ENCODE results near the gene MBTPS1.

The MBTPS1 gene

DNA sequence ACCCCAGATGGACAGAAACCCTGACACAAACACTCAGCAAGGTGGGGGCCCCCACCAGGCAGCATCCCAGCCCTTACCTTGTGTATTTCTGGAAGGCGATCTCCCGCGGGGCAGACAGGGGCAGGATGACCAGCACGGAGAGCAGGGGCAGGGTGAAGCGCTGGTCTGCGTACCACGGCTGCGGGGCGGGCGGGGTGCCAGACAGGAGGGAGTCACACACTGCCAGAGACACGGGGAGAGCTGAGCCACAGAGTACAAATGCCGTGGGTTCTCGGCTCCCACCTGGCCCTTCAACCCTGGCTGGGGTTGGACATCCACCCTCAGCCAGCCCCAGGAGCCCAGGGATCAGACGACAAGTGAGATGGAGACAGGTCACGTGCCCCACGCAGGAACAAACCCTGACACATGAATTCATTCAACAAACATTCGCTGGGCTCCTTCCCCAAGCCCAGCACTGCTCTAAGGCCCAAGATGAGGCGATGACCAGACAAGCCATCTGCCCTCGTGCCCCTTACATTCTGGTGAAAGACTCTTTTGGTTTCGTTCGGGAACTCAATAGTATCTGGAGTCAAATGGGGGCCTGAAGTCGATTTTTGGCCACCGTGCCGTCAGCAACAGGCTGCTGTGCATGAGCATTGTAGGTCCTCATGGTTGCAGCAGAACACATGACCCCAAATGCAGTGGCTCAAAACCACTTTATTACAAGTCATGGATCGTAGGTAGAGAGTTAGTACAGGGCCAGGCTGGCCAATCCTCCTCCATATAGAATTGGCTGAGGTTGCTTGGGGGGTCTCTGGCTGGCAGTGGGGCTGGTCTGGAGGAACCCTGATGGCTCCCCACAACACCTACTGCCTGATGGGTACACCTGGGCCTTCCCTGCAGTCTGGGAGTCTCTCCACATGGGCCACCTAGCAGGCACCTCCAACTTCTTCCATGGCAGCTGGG lies 83.2 kb downstream of the MBTPS1 start:
- DNase-seq: no peak

DNA sequence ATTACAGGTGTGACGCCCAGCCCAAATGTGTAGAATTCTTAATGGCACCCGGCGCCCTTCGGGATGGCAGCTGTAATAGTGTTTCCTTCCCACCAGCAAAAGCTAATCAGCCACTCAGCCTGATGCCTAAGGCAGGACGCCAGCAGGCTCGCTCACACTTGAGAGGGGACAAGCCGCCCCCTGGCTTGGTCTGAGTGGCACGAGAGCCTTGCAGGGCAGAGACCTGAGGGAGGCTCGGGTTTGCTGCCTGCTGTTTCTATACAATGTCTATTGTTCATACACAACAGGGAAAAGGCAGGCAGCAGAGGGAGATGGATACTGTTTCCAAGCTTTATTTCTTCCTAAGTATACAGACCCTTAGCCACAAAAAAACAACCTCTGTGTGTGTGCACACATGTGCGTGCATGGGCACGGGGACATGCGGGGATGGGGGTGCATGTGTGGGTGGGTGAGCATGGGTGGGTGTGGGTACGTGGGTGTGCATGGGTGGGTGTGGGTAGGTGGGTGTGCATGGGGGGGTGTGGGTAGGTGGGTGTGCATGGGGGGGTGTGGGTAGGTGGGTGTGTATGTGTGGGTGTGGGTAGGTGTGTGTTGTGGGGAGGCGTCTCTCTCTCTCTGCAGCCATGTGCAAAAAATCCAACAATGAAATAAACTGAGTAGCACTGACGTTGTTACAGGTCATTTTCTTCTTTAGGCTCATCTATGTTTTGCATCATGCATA lies 84.1 kb downstream of the MBTPS1 start:
- no peak for DNase-seq

DNA sequence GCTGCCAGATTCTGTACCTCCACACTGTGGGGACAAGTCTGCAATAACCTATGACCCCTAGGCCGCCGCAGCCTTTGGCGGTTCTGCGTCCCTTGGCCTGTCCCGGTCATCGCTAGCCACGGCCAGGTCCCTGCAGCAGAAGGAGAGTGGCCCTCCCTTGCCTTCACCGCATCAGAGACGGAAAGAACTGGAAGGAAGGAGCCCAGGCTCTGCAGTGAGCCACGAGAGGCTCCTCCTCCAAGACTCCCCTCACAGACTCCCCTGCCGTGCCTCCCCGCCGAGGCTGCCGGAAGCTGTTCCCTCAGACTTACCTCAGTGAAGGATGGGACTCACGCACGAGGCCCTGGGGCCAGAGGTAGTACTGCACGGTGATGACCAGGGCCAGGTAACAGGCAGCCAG lies 85.2 kb downstream of the MBTPS1 start:
- no peak for DNase-seq

DNA sequence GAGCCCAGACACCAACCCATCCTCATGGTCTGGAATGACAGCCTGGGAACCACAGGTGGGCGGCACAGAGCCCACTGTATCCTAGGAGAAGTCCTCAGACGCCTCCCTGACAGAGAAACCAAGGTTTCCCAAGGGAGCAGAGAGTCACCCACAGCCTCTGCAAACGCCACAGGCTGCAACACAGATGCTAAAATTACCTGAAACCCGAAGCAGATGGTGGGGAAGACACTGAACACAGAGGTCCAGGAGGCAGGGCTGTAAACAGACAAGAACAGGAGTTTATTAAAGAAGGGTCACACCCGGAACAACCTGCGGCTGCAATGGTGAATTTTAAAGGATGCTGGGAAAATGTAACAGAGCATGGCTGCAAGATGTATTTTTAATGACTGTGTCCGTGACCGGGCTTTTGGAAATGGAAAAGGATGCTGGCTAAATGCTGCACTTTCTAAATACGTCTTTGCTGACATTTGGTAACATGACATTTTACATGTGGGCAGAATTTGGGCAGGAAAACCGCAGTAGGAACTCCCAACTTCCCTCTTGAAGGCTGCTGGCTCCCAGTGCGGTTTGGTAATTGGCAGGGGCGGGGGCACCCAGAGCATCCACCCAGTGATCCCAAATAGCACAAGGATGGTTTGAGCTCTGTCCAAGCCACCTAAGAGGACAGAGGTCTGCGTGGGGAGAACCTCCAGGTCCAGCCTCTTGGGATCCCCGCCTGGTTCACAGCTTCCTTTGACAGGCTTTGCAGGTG lies 87.3 kb downstream of the MBTPS1 start:
- no peak for DNase-seq

DNA sequence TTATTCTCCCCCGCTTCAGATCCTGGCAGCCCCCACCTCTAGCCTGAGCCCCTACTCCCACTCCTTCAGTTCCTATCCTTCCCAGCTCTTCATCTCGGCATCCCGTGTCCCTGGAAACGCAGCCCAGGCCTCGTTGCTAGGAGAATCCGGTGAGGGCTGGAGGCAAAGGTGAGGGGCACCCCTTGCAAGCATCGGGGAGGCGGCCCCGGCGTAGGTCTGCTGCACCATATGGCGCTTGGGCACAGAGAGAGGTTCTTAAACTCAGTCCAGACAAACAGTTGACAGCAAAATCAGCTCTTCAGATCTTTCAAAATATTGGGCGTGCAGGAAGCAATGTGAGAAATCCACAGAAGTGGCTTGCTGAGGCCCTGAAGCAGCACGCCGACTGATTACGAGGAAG lies 89.1 kb downstream of the MBTPS1 start:
- DNase-seq: no peak

DNA sequence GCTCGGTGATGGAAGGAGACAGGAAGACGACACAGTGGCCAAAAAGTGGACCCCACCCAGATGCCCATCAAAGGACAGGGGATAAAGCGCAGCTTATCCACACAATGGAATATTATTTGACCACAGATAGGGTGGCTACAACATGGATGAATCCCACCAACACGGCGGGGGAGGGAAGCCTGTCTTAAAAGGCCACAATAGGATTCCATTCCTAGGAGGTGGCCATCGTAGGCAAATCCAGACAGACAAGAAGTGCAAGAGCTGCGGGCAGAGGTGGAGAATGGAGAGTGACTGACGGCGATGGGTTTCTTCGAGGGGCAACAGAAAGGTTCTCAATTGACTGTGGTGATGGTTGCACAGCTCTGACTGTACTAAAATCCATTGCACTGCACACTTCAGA lies 90.1 kb downstream of the MBTPS1 start:
- no peak for DNase-seq

DNA sequence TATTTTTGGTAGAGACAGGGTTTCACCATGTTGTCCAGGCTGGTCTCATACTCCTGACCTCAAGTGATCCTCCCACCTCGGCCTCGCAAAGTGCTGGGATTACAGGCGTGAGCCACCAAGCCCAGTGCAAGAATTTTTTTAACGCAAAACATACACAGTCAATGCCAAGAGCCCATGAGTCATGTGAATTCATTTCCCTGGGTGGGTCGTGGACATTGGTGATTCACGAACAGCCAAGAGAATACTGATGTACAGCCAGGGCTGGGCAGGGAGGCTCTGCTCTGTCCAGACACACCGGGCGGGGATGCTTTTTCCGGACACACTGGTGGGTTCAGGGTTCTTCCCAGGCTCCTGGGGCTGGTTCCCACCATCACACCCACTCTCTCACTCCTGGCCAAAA lies 91.9 kb downstream of the MBTPS1 start:
- DNase-seq: no peak

DNA sequence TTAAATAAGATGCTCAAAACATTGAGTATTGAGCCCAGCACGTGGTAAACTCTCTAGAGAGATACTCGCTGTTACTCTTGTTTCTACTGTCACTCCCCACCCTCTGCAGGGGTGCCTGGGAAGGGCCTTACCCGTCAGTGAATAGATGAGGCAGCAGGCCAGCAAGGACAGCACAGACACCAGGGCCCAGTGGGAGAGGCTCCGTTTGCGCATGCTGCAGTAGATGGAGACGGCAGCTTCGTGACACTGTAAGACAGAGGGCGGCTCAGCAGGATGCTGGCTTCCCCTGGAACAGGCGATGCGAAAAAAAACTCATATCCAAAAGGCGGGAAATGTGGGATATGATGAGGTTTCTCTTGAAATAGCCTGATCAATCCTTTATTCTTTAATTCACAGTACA lies 94.1 kb downstream of the MBTPS1 start:
- DNase-seq: no peak

DNA sequence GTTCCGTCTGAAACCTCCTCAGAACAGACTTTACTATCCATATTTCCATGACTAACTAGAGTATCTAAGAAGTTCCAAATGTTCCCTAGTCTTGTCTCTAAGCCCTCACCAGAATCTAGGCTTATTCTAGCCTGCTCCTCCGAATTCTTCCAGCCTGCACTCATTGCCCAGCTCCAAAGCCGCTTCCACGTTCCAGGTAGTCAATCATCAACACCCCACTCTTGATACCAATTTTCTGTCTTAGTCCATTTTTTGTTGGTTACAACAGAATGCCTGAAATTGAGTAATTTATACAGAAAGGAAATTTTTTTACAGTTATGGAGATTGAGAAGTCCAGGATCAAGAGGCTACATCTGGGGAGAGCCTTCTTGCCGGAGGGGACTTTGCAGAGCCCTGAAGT lies 95.3 kb downstream of the MBTPS1 start:
- no peak for DNase-seq

DNA sequence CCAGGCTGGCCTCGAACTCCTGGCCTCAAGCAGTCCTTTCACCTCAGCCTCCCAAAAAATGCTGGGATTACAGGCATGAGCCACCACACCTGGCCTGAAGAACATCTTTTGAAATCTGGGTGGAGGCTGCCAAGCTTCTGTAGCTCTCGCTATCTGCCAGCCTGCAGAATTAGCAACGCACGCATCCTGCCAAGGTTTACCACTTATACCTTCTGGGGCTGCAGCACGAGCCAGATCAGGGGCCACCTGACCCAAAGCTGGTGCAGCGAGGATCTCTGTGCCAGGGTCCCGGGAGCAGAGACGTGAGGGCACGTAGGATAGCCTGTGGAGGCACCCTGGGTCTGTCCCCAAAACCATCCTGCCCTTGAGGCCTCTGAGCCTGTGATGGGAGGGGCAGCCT lies 96.4 kb downstream of the MBTPS1 start:
- no peak for DNase-seq

DNA sequence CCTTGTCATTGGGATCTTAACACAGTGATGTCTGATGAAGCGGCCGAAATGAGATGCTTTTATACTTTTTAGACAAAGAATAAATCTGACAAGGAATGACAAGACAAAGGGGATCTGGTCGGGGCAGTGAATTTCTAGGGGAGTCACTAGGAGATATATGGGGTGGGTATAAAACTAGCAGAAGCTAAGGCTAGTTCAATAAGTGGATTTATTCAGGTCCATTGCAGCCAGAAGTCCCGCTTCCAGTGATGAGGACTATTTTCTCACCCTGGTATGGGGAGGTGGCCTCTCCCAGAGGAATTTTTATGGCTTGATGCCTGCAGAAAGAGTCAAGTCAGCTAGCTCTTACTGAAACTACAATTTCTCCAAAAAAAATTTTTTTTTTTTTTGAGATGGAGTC lies 98.0 kb downstream of the MBTPS1 start:
- DNase-seq: no peak

DNA sequence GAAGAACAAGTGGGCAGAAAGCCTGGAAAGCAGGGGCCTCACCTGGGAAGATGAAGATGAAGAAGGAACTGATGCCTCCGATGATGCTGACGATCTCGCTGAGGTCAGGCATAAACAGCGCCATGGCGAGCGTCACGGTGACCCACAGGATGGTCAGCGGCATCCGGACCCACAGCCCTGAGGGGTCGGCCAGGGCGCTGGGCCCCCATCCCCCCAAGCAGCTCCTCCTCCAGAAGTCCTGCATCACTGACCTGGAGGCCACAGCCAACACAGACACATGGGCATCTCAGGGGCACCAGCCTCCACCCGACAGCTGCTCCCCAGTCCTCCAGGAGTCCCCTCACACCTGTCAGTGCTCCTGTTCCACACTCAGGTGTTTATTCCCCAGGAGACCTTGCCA lies 100.3 kb downstream of the MBTPS1 start:
- DNase-seq: no peak

DNA sequence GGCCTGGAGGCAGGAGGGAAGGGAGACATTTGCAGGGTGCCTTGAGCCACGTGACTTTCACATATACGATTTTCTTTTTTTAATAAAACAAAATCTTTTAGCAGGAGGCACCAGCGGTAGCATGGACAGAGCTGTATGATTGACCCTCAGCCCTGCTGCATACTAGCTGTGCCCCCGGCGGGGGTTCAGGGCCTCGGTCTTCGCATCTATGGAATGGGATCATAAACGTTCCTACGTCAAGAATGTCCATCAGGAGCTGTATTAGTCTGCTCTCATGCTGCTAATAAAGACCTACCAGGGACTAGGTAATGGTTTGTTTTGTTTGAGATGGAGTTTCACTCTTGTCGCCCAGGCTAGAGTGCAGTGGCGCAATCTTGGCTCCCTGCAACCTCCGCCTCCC lies 101.3 kb downstream of the MBTPS1 start:
- DNase-seq: no peak

DNA sequence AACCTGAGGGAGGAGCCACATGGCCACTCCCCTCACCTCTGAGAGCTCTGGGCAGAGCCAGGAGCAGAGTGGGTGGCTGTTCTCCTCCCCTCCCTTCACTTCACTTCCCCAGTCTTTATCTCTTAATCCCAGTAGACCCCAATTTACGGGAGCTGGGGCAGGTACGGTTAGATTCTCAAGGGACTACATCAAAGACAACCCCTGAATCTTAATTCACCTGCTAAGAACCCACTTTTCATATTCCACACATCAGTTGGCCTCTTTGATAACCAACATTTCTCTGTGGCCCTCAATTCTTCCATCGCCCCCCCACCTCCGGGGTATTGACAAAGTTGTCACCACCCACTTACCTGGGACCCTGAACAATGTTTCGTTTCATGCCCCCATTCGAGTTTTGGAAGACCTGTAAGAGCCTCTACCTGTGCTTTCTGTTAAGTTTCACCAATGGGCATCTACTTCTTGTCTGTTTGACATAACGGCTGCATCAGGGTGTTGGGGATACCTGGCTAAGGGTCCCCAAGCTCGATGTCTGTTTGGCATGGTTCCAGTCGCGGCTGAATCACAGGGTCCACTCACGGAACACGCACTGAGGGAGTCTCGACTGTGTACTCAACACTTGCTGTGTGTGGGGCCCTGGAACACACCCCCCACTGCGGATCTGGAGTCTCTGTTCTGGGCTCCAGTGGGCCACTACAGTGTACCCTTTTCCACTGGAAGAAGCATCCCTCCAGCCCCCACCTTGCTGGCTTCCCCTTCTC lies 102.0 kb downstream of the MBTPS1 start:
- DNase-seq: no peak

DNA sequence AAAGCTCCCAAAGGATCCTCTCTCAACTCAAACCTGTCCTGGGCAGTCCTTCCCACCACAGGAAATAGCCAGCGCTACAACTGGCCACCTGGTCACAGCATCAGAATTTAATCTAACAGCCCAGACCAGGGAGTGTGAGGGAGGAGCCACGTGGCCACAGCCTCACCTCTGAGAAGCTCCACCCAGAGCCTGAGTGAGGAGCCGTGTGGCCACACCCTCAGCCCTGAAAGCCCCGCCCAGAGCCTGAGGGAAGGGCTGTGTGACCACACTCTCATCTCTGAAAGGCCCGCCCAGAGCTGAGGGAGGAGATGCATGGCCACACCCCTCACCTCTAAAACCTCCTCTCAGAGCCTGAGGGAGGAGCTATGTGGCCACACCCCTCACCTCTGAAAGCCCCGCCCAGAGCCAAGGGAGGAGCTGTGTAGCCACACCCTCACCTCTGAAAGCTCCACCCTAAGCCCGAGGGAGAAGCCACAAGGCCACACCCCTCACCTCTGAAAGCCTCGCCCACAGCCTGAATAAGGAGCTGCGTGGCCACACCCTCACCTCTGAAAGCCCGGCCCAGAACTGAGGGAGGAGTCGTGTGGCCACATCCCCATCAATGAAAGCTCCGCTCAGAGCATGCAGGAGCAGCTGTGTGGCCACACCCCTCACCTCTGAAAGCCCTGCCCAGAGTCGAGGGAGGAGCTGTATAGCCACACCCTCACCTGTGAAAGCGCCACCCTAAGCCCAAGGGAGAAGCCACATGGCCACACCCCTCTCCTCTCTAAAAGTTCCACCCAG lies 102.8 kb downstream of the MBTPS1 start:
- peak; percentile 42 to 51 for DNase-seq

DNA sequence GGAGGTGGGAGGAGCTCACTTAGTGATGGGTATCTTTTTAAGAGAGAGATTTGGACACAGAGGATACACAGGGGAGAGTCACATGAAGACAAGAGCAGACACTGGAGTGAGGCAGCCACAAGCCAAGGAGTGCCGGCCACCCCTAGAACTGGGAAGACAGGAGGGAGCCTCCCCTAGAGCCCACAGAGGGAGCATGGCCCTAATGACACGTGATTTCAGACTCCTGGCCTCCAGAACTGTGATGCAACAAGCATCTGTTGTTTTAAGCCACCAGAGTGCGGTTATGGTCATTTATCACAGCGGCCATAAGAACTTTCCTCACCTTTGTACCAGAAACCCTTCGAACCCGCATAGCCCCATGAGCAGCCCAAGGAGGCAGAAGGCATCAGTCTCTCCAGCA lies 107.5 kb downstream of the MBTPS1 start:
- no peak for DNase-seq

DNA sequence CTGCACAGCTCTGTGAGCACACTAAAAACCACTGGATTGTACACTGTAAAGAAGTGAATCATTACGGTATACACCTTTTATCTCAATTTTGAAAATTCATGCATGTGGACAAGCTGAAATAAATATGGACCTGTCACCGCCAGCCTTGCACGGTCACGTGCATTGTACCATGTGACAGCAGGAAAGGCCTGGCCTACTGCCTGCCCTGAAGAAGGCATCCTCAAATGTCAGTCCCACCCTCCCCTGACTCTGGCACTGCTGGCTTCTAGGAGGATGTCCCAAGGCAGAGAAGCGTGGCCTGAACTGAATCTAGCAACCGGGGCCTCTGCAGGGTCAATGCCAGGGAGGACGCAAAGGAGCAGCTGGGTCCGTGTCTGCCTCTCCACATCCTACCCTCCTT lies 108.8 kb downstream of the MBTPS1 start:
- DNase-seq: no peak

DNA sequence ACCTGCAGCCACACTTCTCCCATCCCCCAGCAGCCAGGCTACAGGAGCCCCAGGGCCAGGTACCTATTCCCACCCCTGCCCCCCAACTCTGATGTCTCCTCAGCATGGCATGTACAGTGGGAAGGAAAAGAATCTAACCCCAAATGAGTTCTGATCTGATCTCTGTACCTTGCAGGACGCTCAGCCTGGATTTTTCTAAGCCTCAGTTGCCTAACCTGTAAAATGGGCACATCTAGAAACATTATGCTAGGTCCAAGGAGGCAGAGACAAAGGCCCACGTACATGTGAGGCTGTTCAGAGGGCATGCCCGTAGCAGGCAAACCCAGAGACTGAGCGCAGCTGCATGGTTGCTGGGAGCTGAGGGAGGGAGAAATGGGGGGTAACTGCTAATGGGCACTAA lies 109.2 kb downstream of the MBTPS1 start:
- DNase-seq: no peak

DNA sequence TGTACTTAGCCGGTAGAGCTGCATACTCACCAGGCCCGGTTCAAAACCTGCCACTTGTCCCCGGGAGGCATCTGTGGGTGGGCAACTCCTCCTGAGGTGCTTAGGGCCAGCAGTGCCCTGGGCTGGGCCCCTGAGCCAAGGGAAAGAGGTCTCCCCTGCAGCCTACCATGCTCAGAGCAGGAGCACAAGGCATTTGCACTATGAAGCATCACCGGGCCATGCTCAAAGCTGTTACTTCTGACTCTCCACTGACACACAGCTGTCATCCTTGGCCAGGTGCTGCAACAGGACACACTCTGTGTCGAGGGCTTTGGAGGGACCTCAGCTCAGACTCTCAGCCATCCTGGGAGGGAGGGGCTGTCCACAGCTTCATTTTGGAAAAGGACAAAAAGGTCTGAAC lies 111.4 kb downstream of the MBTPS1 start:
- no peak for DNase-seq

DNA sequence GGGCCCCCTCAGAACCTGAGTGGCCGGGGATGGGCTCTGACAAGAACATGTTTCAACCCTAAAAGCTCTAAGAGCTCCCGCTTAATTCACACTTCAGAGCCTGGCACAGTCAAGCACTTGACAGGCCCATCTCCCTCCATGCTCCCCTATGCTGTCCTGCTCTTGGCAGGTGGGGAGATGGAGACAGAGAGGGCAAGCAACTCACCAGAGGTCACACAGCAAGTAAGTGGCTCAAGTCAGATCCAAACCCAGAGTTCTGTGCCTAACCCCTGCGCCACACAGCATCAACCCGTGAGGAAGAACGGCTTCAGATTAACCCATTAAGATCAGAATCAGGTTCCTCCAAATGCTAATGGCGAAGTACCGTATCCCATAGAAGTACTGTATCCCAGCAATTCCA lies 112.3 kb downstream of the MBTPS1 start:
- DNase-seq: no peak
